Endothelial cell of umbilical vein (primary cell): Measurements from ENCODE around the gene MXI1. TPM values are rescaled to one million over a fixed set of nuclear protein-coding genes. Genes with fewer than 3 reads are reported as not detected.

Source experiments
- BruUV-seq: library from RNA; stranded (reverse); fragments of 400-500 nt; replicated peaks from 2 replicates; lab custom pipeline; 2021; lab: Mats Ljungman, UMichigan
- CTCF ChIA-PET: fragments of 300-600, 350-600 bp; sonication (Branson Sonifier 250); formaldehyde crosslinking; loops from one replicate; lab custom pipeline; 2021; ENCODE audit warnings: antibody characterized with exemption, inconsistent platforms; lab: Charles Lee
- POLR2A ChIA-PET: fragments of 300-600, 350-600 bp; sonication (Branson Sonifier 250); formaldehyde crosslinking; loops from one replicate; lab custom pipeline; 2021; ENCODE audit warnings: antibody characterized with exemption, inconsistent platforms; lab: Charles Lee
- DNase-seq: peaks from one replicate; pipeline ENCODE4 v3.0.0-alpha.2; 2011; ENCODE audit warnings: low read depth, low spot score
- FAIRE-seq: peaks from 2 replicates; lab custom pipeline; 2011; peaks lifted over from hg19 to GRCh38; lab: Jason Lieb, UNC
- H2AFZ ChIP-seq: 2 replicates; pipeline ENCODE4 v1.6.0; 2012; ENCODE audit warnings: low read depth, low read length, control low read depth, inconsistent platforms
- H3K27ac ChIP-seq: 2 replicates; pipeline ENCODE4 v1.5.1; 2011; ENCODE audit warnings: low read depth, mild to moderate bottlenecking, control low read depth, low read length, moderate library complexity; ENCODE audit not compliant: insufficient read depth
- H3K27me3 ChIP-seq, 2 experiments: 2 replicates each; pipeline versions ENCODE4 v1.6.0 to v1.6.1; 2011; ENCODE audit warnings: low read length in 2 of 2, mixed read lengths in 1 of 2; ENCODE audit not compliant: control insufficient read depth in 2 of 2, insufficient read depth in 2 of 2
- H3K36me3 ChIP-seq, 2 experiments: 2 replicates in 1 of 2; 3 replicates in 1 of 2; pipeline ENCODE4 v1.5.1; 2011; ENCODE audit warnings: low read length in 2 of 2, mild to moderate bottlenecking in 1 of 2, moderate library complexity in 1 of 2; ENCODE audit not compliant: control insufficient read depth in 2 of 2, insufficient read depth in 2 of 2; ENCODE audit errors: extremely low read depth in 1 of 2
- H3K4me1 ChIP-seq: 3 replicates; pipeline ENCODE4 v1.5.1; 2011; ENCODE audit warnings: mild to moderate bottlenecking, low read length; ENCODE audit not compliant: control insufficient read depth, insufficient read depth; ENCODE audit errors: extremely low read depth
- H3K4me2 ChIP-seq: 2 replicates; pipeline ENCODE4 v1.6.1; 2011; ENCODE audit warnings: low read length, control low read depth, mixed read lengths; ENCODE audit not compliant: insufficient read depth
- H3K4me3 ChIP-seq, 3 experiments: fragments of 200-600 bp in 1 of 3; sonication (generic), shearing (Covaris generic) in 1 of 3; replicated peaks in 1 of 3; 2 replicates each; pipeline ENCODE4 v1.5.1; 2011 to 2016; ENCODE audit warnings: control low read depth in 3 of 3, low read length in 3 of 3, mild to moderate bottlenecking in 2 of 3, inconsistent platforms in 1 of 3, low read depth in 1 of 3, moderate library complexity in 1 of 3; ENCODE audit not compliant: insufficient read depth in 1 of 3
- H3K79me2 ChIP-seq: 2 replicates; pipeline ENCODE4 v1.6.0; 2012; ENCODE audit warnings: low read length, inconsistent platforms; ENCODE audit not compliant: control insufficient read depth, insufficient read depth
- H3K9ac ChIP-seq: replicated peaks from 2 replicates; pipeline ENCODE3; 2011; ENCODE audit warnings: low read length, control low read depth; ENCODE audit not compliant: insufficient read depth; ENCODE audit errors: extremely low read depth
- H3K9me1 ChIP-seq: replicated peaks from 3 replicates; pipeline ENCODE4 v1.6.0; 2011; ENCODE audit warnings: mild to moderate bottlenecking, low read length; ENCODE audit not compliant: control insufficient read depth, insufficient read depth; ENCODE audit errors: extremely low read depth
- H3K9me3 ChIP-seq: replicated peaks from 2 replicates; pipeline ENCODE4 v1.5.1; 2012; ENCODE audit warnings: low read length, inconsistent platforms; ENCODE audit not compliant: control insufficient read depth, insufficient read depth
- H4K20me1 ChIP-seq: replicated peaks from 2 replicates; pipeline ENCODE3; 2011; ENCODE audit warnings: mild to moderate bottlenecking, low read length; ENCODE audit not compliant: control insufficient read depth, insufficient read depth; ENCODE audit errors: extremely low read depth
- CTCF ChIP-seq, 2 donors: IDR thresholded peaks; 1 replicate in 1 of 2; 2 replicates in 1 of 2; pipeline ENCODE4 v1.5.1; 2011; ENCODE audit warnings: low read length in 2 of 2, mild to moderate bottlenecking in 2 of 2, moderate library complexity in 2 of 2, control low read depth in 1 of 2, inconsistent platforms in 1 of 2, low read depth in 1 of 2; ENCODE audit not compliant: insufficient read depth in 1 of 2; ENCODE audit errors: extremely low read depth in 1 of 2
- EZH2 ChIP-seq: IDR thresholded peaks from 2 replicates; pipeline ENCODE4 v1.6.1; 2012; ENCODE audit warnings: borderline replicate concordance, low read depth, mild to moderate bottlenecking, moderate library complexity, low read length, inconsistent platforms; ENCODE audit not compliant: severe bottlenecking
- FOS ChIP-seq: IDR thresholded peaks from 2 replicates; pipeline ENCODE4 v1.6.1; 2011; ENCODE audit warnings: mild to moderate bottlenecking, low read length, moderate library complexity, borderline replicate concordance; ENCODE audit not compliant: insufficient read depth
- GATA2 ChIP-seq: IDR thresholded peaks from 2 replicates; pipeline ENCODE4 v1.7.0; 2011; ENCODE audit warnings: low read depth, mild to moderate bottlenecking, moderate library complexity, mixed read lengths, low read length; ENCODE audit not compliant: insufficient read length, insufficient read depth
- JUN ChIP-seq: IDR thresholded peaks from 2 replicates; pipeline ENCODE4 v1.6.1; 2011; ENCODE audit warnings: borderline replicate concordance, low read depth; ENCODE audit not compliant: insufficient read length, insufficient read depth
- POLR2AphosphoS5 ChIP-seq: IDR thresholded peaks from 2 replicates; pipeline ENCODE4 v1.6.1; 2012; ENCODE audit warnings: low read depth, mild to moderate bottlenecking, control low read depth, low read length, moderate library complexity; ENCODE audit not compliant: insufficient read depth
- dilution Hi-C: fragments of 300-500 bp; cut with MboI; formaldehyde crosslinking; loops from one replicate; pipeline ENCODE4 v1.15.0; 2019; ENCODE audit warnings: low sequenced_read_pairs; ENCODE audit not compliant: extremely low pct_ligation_motif_present
- intact Hi-C: fragments of 100-400 bp; cut with micrococcal nuclease; formaldehyde crosslinking; loops from one replicate; pipeline ENCODE4 v1.10.0; 2022
- polyA plus RNA-seq, 4 experiments: library from polyadenylated mRNA; depleted of rRNA in 3 of 4; stranded (reverse) in 3 of 4; unstranded in 1 of 4; fragments of >200 nt; gene quantifications; 2 replicates each; pipeline versions ENCODE4 v1.2.1 to v1.2.3, GENCODE V29; 2011 to 2012; ENCODE audit warnings: missing spikeins in 1 of 4
- total RNA-seq: library from RNA; stranded (reverse); gene quantifications from 2 replicates; pipeline ENCODE4 v1.2.3, GENCODE V29; 2021

Gene MXI1
- total and polyA plus RNA-seq, 2 donors (not counting 3 experiments of a cell fraction or from before 2014, with no cell fraction given), result 2.7 to 8.5 TPM

GRCh38 chr10:110326351-110327032, 119.1 kb downstream of the MXI1 start:
- H2AFZ ChIP-seq, result peak overlapping the region; percentile 77
- H3K36me3 ChIP-seq, result no peaks in the 10 kb centered on the region
- no peak overlapping the region for H3K9ac ChIP-seq
- BruUV-seq, result no TSS peak
- intact Hi-C loops, result no loop called here
- dilution Hi-C loops, result no loop called here
- no peaks in the 10 kb centered on the region for H3K79me2 ChIP-seq
- no peaks in the 10 kb centered on the region for H3K9me1 ChIP-seq
- FAIRE-seq (peak; percentile 88), DNase-seq (peak; percentile 37)
- H3K9me3 ChIP-seq, result no peaks in the 10 kb centered on the region
- POLR2A ChIA-PET, result interaction anchor here (0.6 kb wide), 2 partner anchors 72 to 145 kb away, joined by 3 to 6 read pairs; no protein-coding TSS in a partner anchor
- H3K4me1 ChIP-seq, result peaks cover 21% of the 10 kb centered on the region
- peak overlapping the region; percentile 67 for H3K27ac ChIP-seq
- H4K20me1 ChIP-seq, result no peaks in the 10 kb centered on the region
- H3K4me2 ChIP-seq, result peak overlapping the region; percentile 70
- CTCF ChIA-PET, result interaction anchor here (1.0 to 5.6 kb wide), 5 partner anchors 10 to 220 kb away, joined by 3 to 39 read pairs (median 6); no protein-coding TSS in a partner anchor
- TF ChIP-seq FOS (peak; percentile 78), JUN (peak; percentile 64), POLR2AphosphoS5 (peak; percentile 44), EZH2 (no peak)
- no peak overlapping the region for H3K4me3 ChIP-seq
- H3K27me3 ChIP-seq, result no peaks in the 10 kb centered on the region

DNA sequence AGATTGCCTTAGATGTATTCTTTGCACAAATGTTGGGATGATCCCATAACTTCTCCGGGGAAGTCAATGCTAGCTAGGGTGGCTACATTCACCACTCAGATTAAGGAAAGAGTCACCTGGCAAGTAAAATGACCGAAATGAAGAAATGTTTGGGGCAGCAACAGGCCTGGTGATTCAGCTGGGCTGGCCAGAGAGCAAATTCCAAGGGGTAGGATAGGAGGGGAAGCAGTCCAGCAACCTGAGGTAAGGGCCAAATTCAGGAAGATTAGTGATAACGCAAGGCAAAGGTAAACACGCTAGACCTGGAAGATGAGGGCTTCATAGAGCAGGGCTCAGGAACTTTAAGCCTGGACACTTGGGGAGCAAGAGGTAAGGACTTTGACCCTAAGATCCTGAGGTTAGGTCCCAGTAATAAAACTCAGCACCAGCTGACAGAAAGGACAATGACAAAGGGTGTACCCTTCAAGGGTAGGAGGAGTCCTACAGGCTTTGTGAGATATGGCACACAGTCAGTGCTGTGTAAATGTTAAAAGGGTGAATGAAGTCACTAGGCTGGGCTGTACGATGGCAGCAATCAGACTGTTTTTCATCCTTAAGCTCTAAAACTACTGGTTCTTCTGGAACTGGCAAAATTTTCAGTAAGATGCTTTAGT, 120.0 kb downstream of the MXI1 start:
- dilution Hi-C loops, result no loop called here
- BruUV-seq, result no TSS peak
- Histone ChIP-seq H3K4me2 (no peak overlapping the region), H3K4me3 (no peak overlapping the region), H3K9me3 (no peaks in the 10 kb centered on the region), H3K79me2 (no peaks in the 10 kb centered on the region), H2AFZ (no peak overlapping the region), H4K20me1 (no peaks in the 10 kb centered on the region), H3K27ac (peak overlapping the region; percentile 67), H3K9me1 (no peaks in the 10 kb centered on the region), H3K27me3 (no peaks in the 10 kb centered on the region), H3K4me1 (peaks cover 21% of the 10 kb centered on the region), H3K9ac (no peak overlapping the region), H3K36me3 (no peaks in the 10 kb centered on the region)
- FAIRE-seq (no peak), DNase-seq (no peak)
- CTCF ChIA-PET, result interaction anchor here (1.0 to 5.6 kb wide), 5 partner anchors 17 to 273 kb away, joined by 3 to 39 read pairs (median 5); no protein-coding TSS in a partner anchor
- no peak for TF ChIP-seq CTCF (IDR thresholded peaks at IDR 0.05; ENCODE audit: extremely low read depth in 1 of 2, insufficient read depth in 1 of 2, low read depth in 1 of 2, low read length in 2 of 2)
- no peak for TF ChIP-seq GATA2
- intact Hi-C loops, result no loop called here
- POLR2A ChIA-PET, result interaction anchor here (0.6 kb wide), 1 partner anchor 85 kb away, joined by 5 read pairs; no protein-coding TSS in a partner anchor
